ENCODE results near the gene EHD3. TPM values are rescaled to one million over a fixed set of nuclear protein-coding genes. Genes with fewer than 3 reads are reported as not detected.
"Not testable (repeated sequence)": the region's sequence is repeated elsewhere in the genome, so short reads cannot be mapped to it uniquely, and the experiment has no call there.

EHD3 gene
- total RNA-seq, 1 donor from 2014 or later, result 7.5 TPM

GRCh38 chr2:31256611-31257382 is 22.8 kb downstream of the EHD3 start:
- DNase-seq, result no peak

DNA sequence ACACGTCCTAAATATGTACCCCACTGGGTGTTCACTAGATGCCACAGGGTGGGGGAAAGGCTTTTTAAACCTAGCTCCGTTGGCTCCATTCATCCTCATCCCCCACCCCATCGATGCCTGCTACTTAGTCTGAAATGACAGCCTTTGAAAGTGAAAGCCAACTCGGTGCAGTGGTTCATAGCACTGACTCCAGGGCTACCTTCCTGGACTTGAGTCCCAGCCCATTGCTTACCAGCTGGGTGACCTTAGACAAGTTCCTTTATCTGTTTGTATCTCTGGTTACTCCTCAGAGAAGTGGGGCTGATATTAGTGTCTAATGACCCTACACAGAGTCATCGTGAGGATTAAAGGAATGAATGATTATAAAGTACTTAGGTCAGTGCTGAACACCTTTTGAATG is 24.4 kb downstream of the EHD3 start:
- DNase-seq, result no peak

DNA sequence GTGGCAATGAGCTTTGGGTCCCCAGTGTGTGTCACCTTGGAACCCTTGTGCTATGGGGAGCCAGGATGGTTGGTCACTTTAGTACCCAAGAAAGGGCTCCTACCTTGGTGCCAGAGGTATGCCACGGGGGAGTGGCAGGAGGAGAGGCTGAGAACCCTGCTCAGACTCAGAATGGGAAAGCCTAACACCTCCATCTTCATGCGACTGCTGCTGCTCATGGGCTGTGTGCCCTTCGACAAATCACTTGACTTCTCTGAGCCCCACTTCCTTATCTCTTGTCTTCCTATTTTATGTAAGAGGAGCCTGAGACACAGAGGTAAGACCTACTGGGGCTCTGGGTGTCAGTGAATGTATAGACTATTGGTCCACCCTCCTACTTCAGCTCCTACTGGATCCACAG is 25.1 kb downstream of the EHD3 start:
- DNase-seq, result no peak

GRCh38 chr2:31260870-31261269 is 26.9 kb downstream of the EHD3 start:
- no peak for DNase-seq

DNA sequence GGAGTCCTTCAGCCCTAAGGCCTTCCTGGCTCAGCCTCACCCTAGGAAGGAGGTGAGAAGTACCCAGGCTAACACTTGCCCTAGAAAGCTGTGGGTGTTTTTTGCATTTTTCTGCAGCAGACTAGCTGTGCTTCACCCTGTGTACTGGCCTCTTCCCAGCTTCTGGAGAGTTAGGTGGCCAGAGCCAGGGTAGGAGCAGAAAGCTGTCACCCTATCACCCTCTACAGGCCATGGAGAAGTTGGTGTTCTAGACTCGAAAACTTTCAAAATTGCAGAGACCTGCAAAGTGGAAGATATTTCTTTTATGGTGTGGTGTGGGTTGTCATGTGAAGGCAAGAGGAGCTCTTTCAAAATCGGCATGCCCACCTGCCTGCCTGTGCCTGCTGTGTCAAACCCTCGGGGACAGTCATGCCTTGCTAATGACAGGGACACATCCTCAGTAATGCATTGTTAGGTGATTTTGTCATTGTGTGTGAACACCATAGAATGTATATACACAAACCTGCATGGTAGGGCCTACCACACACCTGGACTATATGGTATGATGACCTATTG is 29.8 kb downstream of the EHD3 start:
- no peak for DNase-seq

DNA sequence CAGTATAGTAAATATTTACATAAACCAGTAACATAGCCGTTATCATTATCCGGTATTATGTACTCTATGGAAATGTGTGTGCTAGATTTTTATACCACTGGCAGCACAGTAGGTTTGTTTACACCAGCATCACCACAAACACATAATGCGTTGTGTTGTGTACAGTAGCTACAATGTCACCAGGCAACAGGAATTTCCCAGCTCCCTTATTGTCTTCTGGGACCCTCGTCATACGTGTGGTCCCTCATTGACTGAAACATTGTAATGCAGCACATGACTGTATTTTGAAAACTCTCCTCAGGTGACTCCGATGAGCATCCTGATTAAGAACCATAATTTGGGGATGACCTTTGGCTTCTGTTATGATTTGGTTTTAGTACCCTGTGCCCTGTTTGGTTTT is 31.3 kb downstream of the EHD3 start:
- DNase-seq, result no peak

GRCh38 chr2:31266804-31267203 is 32.9 kb downstream of the EHD3 start:
- DNase-seq, result no peak

DNA sequence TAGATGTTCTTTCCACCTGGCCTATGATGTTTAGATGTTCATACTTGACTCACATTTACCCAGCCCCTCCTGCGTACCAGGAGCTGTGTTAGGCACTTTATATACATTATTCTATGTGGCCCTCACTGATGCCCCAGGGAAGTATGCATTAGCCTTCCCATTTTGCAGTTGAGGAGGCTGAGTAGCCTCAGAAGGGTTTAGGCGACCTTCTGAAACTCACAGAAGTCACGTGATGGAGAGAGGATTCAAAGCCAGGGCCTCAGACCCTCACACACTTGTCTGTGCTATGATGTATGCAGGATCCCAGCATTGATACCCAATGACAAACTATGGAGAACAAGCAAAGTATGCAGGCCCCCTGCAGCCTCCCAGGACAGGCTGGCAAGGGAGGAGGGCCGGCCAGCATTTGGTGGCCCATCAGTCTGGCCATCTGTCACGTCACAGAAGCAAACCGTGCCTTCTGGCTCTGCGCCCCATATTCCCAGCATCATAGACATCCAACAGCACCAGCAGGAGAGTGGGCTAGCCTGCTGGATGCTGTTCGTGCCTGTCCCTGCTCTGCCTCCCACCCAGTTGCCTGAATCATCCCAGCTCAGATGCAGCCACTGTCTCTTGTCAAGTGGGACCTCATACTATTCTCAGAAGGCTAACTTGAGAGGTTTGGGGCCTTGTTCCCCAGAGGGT is 33.6 kb downstream of the EHD3 start:
- DNase-seq, result peak; percentile 53

DNA sequence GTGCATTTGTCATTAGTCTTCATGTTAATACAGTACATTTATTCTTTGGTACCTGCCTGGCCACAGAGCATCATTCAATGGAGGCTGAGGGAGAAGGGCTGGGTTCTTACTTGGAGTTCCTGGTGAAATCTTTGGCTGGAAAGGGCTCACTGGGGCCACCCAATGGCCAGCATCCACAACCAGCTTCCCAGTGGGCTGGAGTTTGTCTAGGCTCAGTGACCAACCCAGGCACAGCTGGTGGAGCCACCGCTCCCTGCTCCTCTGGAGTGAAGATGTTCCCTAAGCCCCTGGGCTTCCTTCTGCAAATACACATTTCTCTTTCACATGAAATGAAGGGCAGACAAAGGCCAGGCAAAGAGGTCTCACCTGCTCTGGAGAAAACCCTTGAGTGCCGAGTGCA is 34.4 kb downstream of the EHD3 start:
- no peak for DNase-seq

DNA sequence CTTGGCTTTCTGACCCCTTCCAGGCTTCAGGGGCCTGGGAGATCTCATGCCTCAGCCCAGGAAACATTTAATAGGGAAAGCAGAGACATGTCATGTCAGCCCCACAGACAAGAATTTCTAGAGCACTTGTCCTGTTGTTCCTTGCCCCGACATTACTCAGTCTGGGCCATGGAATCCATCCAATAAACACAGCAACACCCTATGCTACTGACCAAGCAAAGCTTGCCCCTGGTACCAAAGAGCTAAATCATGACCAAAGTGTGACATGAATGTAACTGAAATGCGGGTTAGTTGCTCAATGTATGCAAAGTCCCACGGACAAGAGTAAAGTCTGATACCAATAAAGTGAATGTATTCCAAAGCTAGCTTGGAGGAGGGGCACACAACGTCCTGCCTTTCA is 35.1 kb downstream of the EHD3 start:
- no peak for DNase-seq

- DNase-seq, result no peak
These were observed 36.2 kb downstream of the EHD3 start for GRCh38 chr2:31270131-31270530.

DNA sequence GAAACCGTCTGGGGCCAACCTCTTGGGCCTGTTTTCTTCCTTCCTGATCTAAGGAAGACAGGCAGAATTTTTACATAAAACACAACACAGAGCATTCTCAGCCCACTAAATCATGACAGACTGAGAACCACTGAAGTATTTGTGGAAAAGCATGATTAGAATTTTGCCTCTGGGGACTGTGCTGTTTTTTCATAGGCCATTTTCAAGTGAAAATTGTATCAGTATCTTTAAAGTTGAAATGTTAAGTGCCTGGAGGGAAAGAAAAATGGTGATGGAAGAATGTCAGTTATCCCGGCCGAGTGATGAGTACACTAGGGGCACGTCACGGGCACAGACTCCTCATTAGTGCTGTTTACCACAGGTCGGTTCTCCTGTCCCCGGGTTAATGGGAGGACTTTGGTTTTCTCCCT is 36.9 kb downstream of the EHD3 start:
- no peak for DNase-seq

DNA sequence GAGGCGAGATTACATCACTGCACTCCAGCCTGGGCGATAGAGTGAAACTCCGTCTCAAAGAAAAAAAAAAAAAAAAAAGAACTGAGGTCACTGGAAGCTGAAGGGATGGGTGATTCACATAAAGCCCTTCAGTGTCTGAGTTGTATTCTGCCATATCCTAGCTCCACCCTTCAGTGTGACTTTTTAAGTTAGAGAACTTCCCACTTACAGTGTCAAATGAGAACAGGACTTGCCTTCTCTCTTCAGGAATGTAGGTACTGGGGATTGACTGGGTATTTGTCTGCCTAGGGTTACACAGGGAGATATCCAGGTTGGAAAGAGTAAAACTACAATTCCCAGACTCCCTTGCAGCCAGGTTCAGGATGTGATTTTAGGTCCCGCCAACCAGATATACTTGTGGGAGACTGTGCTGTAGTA is 37.9 kb downstream of the EHD3 start:
- no peak for DNase-seq

DNA sequence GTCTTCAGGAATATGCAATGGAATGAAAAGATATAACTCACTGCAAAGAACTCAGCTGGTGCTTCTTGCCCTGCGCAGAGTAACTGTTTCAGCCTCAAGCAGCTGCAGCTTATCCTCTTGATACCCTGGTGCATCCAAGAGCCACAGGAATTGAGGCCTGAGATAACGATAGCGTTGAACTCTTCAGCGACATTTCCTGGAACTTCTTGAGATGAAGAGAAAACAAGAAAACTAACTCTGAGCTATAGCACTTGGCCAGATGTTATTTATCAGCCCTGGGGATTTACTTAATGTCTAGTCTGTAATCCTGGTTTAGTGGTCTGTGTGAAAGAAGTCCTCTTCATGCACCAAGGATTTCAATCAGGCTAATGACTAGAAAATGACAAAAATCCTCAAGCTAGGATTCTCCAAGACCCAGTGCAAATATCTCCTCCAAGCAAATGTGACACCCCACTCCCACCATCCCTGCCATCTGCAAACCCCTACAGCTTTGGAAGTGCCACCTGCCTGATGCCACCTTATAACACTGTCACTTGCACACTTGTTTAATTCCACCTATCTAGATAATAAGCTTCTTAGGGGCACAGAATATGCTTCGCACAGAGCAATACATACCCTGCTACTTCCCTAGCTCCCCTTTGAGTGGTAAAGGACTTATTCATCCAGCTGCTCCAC is 40.6 kb downstream of the EHD3 start:
- DNase-seq, result no peak

DNA sequence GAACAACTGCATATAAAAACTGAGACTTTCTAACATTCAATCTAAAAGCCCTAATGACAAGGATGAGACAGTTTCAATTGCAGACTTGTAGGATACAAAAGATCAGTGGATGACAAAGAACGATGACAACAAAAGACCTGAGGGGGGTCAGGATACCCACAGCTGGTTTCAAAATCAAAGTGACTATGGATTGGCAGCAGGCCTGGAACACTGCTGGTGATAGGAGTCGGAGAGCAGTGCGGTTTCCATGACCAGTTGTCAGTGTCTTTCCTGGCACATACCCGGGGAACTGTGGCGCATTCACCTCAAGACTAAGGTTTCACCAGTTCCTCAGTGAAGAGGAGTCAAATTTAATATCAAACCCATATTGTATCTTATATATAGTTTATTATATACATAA is 42.0 kb downstream of the EHD3 start:
- DNase-seq, result no peak

DNA sequence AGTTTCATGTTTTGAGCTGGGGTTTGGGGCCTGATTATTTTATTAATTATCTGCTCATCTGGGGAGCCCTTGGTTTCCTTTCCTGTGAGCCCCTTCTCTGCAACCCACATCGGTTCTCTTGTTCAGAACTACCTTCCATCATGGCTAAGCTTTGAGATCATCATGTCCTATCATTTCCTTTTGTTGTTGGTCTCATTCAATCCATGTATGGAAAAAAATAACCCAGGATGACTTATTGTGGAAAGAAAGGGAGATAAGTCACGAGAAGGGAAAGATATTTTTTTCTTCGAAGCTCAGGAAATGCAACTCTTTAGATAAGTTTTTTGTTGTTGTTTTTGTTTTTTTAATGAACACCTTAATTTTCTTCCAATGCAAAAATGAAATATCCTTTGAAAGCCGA is 43.7 kb downstream of the EHD3 start:
- DNase-seq, result no peak

- no peak for DNase-seq
These were observed 48.7 kb downstream of the EHD3 start for GRCh38 chr2:31282634-31283033.

GRCh38 chr2:31283193-31283919 is 49.4 kb downstream of the EHD3 start:
- DNase-seq, result not testable (repeated sequence)

- DNase-seq, result no peak
These were observed 50.2 kb downstream of the EHD3 start for GRCh38 chr2:31284107-31284506.

DNA sequence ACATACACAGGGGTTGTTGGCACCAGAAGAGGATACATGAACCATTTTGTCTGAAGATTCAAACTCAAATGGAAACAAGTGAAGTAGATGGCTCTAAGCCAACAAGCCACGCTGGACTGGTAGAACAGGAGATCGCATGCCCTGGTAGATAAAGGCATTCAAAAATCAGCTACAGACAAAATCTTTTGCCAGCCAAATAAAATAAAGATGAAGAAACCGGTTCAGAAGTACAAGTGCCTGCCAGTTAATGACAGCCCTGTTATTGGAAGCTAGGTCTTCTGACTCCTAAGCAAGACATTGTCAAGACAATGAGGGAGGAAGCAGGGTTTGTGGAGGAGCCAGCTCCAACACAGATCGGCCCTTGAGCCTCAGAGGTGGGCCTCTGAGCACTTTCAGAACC is 52.3 kb downstream of the EHD3 start:
- DNase-seq, result no peak

DNA sequence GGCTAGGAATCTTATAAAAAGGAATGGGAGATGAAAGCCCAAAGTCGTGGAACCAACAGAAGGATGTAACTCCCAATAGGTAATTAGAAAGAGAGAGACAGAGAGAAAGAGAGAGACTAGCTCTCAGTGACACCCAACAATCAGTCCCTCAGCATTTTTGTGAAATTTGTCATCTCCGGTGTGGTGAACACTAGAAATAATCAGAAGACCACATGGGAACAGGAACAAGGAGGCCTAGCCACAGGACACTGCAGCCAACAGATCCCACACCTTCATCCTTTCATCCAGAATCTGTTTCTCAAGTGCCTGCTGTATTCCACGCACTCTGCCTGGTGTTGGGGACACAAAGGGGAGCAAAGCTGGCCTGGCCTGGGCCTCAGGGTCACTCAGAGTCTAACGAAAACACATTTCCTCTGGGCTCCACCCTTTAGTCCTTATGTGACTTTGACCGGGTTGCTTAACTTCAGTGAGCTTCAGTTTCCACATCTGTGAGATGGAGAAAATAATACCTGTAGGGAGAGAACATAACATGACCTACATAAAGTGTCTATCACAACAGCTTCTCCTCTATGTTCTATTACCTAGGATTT is 53.1 kb downstream of the EHD3 start:
- no peak for DNase-seq

GRCh38 chr2:31287654-31288053 is 53.7 kb downstream of the EHD3 start:
- DNase-seq, result no peak
